Heart left ventricle (tissue), 16 donors: ENCODE data around the gene GP5. TPM values are rescaled to one million over a fixed set of nuclear protein-coding genes. Genes with fewer than 3 reads are reported as not detected.

Source experiments
- ATAC-seq, 4 donors: fragments of 200-7000 bp; cut with Tn5 transposase; one replicate each; pipeline ENCODE4 v1.9.1; 2020 to 2022; ENCODE audit warnings: moderate library complexity in 4 of 4, mild to moderate bottlenecking in 3 of 4, moderate number of reproducible peaks in 1 of 4
- DNase-seq, 5 donors: peaks; one replicate each; pipeline ENCODE4 v3.0.0-alpha.2; 2020
- H3K27ac ChIP-seq, 12 donors: fragments of 200-600 bp; sonication (generic) in 4 of 12; one replicate each; pipeline versions ENCODE4 v1.5.0 to v1.8.0; 2016 to 2022; ENCODE audit warnings: mild to moderate bottlenecking in 2 of 12
- H3K27me3 ChIP-seq, 9 donors: fragments of 200-600 bp; sonication (generic) in 2 of 9; one replicate each; pipeline versions ENCODE4 v1.5.1 to v1.8.0; 2016 to 2022; ENCODE audit warnings: mild to moderate bottlenecking in 3 of 9
- H3K36me3 ChIP-seq, 9 donors: fragments of 200-600 bp; sonication (generic) in 2 of 9; one replicate each; pipeline versions ENCODE4 v1.5.0 to v1.8.0; 2018 to 2022; ENCODE audit warnings: mild to moderate bottlenecking in 2 of 9
- H3K4me1 ChIP-seq, 12 donors: fragments of 200-600 bp; sonication (generic) in 4 of 12; one replicate each; pipeline versions ENCODE4 v1.5.0 to v1.8.0; 2016 to 2022; ENCODE audit warnings: mild to moderate bottlenecking in 3 of 12
- H3K4me3 ChIP-seq, 12 donors: fragments of 200-600 bp; sonication (generic) in 4 of 12; one replicate each; pipeline versions ENCODE4 v1.5.0 to v1.8.0; 2017 to 2022; ENCODE audit warnings: mild to moderate bottlenecking in 9 of 12, moderate library complexity in 4 of 12
- H3K9me3 ChIP-seq, 12 donors: fragments of 200-600 bp; sonication (generic) in 4 of 12; one replicate each; pipeline versions ENCODE4 v1.5.0 to v1.8.0; 2016 to 2022; ENCODE audit warnings: mild to moderate bottlenecking in 1 of 12
- POLR2A ChIP-seq, 2 donors: fragments of 450-650 bp; IDR thresholded peaks; one replicate each; pipeline ENCODE4 v1.6.1; 2017; ENCODE audit warnings: antibody characterized with exemption in 2 of 2, mild to moderate bottlenecking in 2 of 2, moderate library complexity in 2 of 2
- WGBS, 4 donors: extraction: QIAGEN DNeasy Blood & Tissue Kit in 2 of 4; methylation state at CpG; one replicate each; pipeline versions ENCODE4 v1.1.5 to v1.1.7; 2013 to 2018; 5-methylcytosine and 5-hydroxymethylcytosine counted together
- intact Hi-C, 10 donors: fragments of 100-400 bp; cut with DNase I; formaldehyde crosslinking; loops; one replicate each; pipeline versions ENCODE4 v1.11.1 to v1.14.2; 2022
- polyA plus RNA-seq, 2 donors: library from polyadenylated mRNA; stranded (reverse); fragments of 200-250 nt; gene quantifications; one replicate each; pipeline ENCODE4 v1.2.3, GENCODE V29; 2013
- total RNA-seq, 9 donors: library from RNA; depleted of rRNA in 2 of 9; stranded (reverse); fragments of >200 nt in 2 of 9; fragmentation: NEBNext Ultra II Directional in 3 of 9; extraction: Animal tissue kit (Norgen Biotek cat#: 25700) in 3 of 9; gene quantifications; one replicate each; pipeline versions ENCODE4 v1.1.0 to v1.2.4, GENCODE V29; 2016 to 2023
- TF ChIP-seq, protein P1 (sequence below), 12 donors: fragments of 200-600 bp; sonication (generic) in 4 of 12; IDR thresholded peaks; one replicate each; pipeline versions ENCODE4 v1.5.0 to v1.8.0; 2018 to 2022; ENCODE audit warnings: antibody characterized with exemption in 12 of 12, mild to moderate bottlenecking in 5 of 12
- donor health status: ischemic (EF 13 %, LVEDD 7.1; RV severe dilation, severe dysfunction).
- donor health status: healthy with polysubstance abuse.
- donor health status: DM: no; HTN: yes; CAD: no.
- donor health status: DM: no; HTN: no; CAD: no.
- donor health status: ischemic (EF 25% LVEDD 6.9; RV normal size, moderate dysfunction).
- donor health status: ischemic (EF 25% LVEDD 5.7; RV mildly dilated, moderate dysfunction).
- donor health status: healthy.
- donor health status: DM: yes; HTN: yes; CAD: no.
- donor health status: ischemic (EF 35%, LVEDD 5.7; RV mildly dilated, moderate dysfunction).
- donor health status: nonischemic (EF 11% LVEDD 7.7; RV severe dilation, severe dysfunction).
- donor health status: DM: yes; HTN: yes; CAD: no.
- donor health status: PGD.
- donor health status: ischemic (EF 29% LVEDD 5.4; RV normal size, mild dysfunction).
- donor health status: nonischemic (EF 23%, LVEDD 6.1; RV moderate dilation, normal function).

The GP5 gene
- total and polyA plus RNA-seq, 11 donors = 0.04 to 0.12 (median 0.09) TPM; not detected in 7

DNA sequence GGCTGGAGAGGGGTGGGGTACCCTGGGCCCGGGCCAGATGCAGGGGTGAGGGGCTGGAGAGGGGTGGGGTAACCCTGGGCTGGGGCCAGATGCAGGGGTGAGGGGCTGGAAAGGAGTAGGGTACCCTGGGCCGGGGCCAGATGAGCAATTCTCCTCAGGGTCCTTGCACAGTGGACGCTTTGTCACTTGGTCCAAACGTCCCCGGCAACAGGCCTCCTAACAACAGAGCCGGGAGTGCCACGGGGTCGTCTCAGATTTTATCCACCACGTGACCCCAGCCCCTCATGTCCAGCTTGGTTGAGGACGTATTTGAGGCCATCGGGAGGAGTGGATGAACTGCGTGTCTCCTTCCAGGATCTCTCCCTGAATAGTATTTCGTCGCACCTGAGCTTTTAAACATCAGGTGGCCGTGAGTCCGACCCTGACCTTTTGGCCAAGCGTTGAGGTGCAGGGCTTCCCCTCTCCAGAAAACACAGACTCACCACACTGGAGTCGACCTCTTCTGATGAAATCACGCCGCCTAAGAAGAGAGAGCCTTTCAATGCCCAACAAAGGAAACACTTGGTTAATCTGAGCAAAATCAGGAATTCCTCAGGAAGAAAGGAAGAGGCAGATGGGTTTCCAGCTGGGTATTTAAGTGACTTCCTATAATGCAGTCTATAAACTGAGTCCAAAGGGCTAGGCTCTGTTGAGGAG is 16.7 kb downstream of the GP5 start:
- ATAC-seq = no peak
- Histone ChIP-seq H3K9me3 (no peaks in the 10 kb centered on the region), H3K27me3 (peaks cover 0 to 17% (median 4%) of the 10 kb centered on the region in 9 donors), H3K4me3 (no peak overlapping the region), H3K27ac (no peak overlapping the region), H3K4me1 (no peaks in the 10 kb centered on the region), H3K36me3 (no peaks in the 10 kb centered on the region)
- no peak for DNase-seq
- 72 to 83% (median 83%) methylated on average over 18 to 20 of the region's 20 CpGs for WGBS, 4 donors
- intact Hi-C loops = no loop called here
- no peak for TF ChIP-seq POLR2A (IDR thresholded peaks at IDR 0.05)
- TF ChIP-seq, protein P1, sequence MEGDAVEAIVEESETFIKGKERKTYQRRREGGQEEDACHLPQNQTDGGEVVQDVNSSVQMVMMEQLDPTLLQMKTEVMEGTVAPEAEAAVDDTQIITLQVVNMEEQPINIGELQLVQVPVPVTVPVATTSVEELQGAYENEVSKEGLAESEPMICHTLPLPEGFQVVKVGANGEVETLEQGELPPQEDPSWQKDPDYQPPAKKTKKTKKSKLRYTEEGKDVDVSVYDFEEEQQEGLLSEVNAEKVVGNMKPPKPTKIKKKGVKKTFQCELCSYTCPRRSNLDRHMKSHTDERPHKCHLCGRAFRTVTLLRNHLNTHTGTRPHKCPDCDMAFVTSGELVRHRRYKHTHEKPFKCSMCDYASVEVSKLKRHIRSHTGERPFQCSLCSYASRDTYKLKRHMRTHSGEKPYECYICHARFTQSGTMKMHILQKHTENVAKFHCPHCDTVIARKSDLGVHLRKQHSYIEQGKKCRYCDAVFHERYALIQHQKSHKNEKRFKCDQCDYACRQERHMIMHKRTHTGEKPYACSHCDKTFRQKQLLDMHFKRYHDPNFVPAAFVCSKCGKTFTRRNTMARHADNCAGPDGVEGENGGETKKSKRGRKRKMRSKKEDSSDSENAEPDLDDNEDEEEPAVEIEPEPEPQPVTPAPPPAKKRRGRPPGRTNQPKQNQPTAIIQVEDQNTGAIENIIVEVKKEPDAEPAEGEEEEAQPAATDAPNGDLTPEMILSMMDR (IDR thresholded peaks at IDR 0.05) = no peak

- no peaks in the 10 kb centered on the region for H3K4me1 ChIP-seq
- no peak overlapping the region for H3K27ac ChIP-seq
- H3K9me3 ChIP-seq = no peaks in the 10 kb centered on the region
- ATAC-seq (peak in 1 of 4 donors; percentile 31), DNase-seq (no peak)
- WGBS, 4 donors = 49 to 68% (median 52%) methylated on average over 16 to 17 of the region's 17 CpGs
- TF ChIP-seq POLR2A (IDR thresholded peaks at IDR 0.05) = no peak
- TF ChIP-seq, protein P1 (IDR thresholded peaks at IDR 0.05) = no peak
- intact Hi-C loops = no loop called here
- H3K4me3 ChIP-seq = no peak overlapping the region
- H3K36me3 ChIP-seq = no peaks in the 10 kb centered on the region
- peaks cover 0 to 17% (median 4%) of the 10 kb centered on the region in 9 donors for H3K27me3 ChIP-seq
These were observed 17.6 kb downstream of the GP5 start for GRCh38 chr3:194381460-194381875.

GRCh38 chr3:194380326-194380725 is 18.7 kb downstream of the GP5 start:
- H3K9me3 ChIP-seq = no peaks in the 10 kb centered on the region
- no peak overlapping the region for H3K4me3 ChIP-seq
- 76 to 85% (median 83%) methylated on average over 7 of the region's 7 CpGs for WGBS, 4 donors
- DNase-seq = no peak
- H3K4me1 ChIP-seq = no peaks in the 10 kb centered on the region
- no peak overlapping the region for H3K27ac ChIP-seq
- H3K27me3 ChIP-seq = peaks cover 0 to 23% (median 0%) of the 10 kb centered on the region in 9 donors
- no peak for ATAC-seq
- intact Hi-C loops = no loop called here
- TF ChIP-seq, protein P1 (IDR thresholded peaks at IDR 0.05) = no peak
- TF ChIP-seq POLR2A (IDR thresholded peaks at IDR 0.05) = no peak
- no peaks in the 10 kb centered on the region for H3K36me3 ChIP-seq

DNA sequence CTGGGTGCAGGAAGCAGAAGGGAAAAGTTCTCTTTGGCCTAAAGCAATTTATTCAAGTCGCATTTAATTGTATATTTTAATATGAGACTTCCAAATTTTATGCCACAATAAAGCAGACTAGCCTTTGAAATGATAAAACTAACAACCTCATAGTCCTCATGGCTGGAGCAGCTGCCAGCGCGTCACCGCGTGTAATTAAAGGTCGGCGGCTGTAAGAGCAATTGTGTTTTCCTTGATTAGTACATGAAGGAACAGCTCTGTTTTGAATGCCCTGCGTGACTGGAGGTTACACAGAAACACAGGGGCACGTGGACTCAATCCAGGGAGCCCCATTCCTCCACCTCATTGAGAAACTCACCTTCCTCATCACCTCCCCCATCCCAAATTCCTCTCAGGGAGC is 19.4 kb downstream of the GP5 start:
- Histone ChIP-seq H3K36me3 (no peaks in the 10 kb centered on the region), H3K4me3 (no peak overlapping the region), H3K27ac (no peak overlapping the region), H3K9me3 (no peaks in the 10 kb centered on the region), H3K27me3 (peaks cover 0 to 23% (median 0%) of the 10 kb centered on the region in 9 donors), H3K4me1 (no peaks in the 10 kb centered on the region)
- DNase-seq (no peak), ATAC-seq (no peak)
- WGBS, 4 donors = 83 to 87% (median 86%) methylated on average over 9 of the region's 9 CpGs
- intact Hi-C loops = no loop called here
- TF ChIP-seq, protein P1 (IDR thresholded peaks at IDR 0.05) = no peak
- no peak for TF ChIP-seq POLR2A (IDR thresholded peaks at IDR 0.05)
